Neural cell (in vitro differentiated cells): ENCODE measurements around the gene CCN5. TPM values are rescaled to one million over a fixed set of nuclear protein-coding genes. Genes with fewer than 3 reads are reported as not detected.

Source experiments
- H2AFZ ChIP-seq: fragments of 200-600, 300-800 bp; sonication (generic), shearing (Covaris generic); 2 replicates; pipeline ENCODE4 v1.6.0; 2014; ENCODE audit warnings: low read depth, mild to moderate bottlenecking, antibody characterized with exemption, low read length, moderate library complexity
- H3F3A ChIP-seq: fragments of 200-600 bp; shearing (Covaris generic); 2 replicates; pipeline ENCODE4 v1.6.1; 2016; ENCODE audit warnings: mild to moderate bottlenecking, moderate library complexity, mixed read lengths, antibody characterized with exemption, low read length; ENCODE audit not compliant: insufficient read depth, poor library complexity, severe bottlenecking
- H3K27ac ChIP-seq: fragments of 200-600, 300-800 bp; sonication (generic), shearing (Covaris generic); 2 replicates; pipeline ENCODE4 v1.5.1; 2014; ENCODE audit warnings: mild to moderate bottlenecking, low read length, moderate library complexity
- H3K27me3 ChIP-seq: fragments of 300-800, 200-600 bp; sonication (generic), shearing (Covaris generic); 2 replicates; pipeline ENCODE4 v1.6.0; 2014; ENCODE audit warnings: mild to moderate bottlenecking, low read depth, low read length, moderate library complexity; ENCODE audit not compliant: insufficient read depth
- H3K36me3 ChIP-seq: fragments of 300-800, 200-600 bp; sonication (generic), shearing (Covaris generic); 2 replicates; pipeline ENCODE4 v1.5.1; 2014; ENCODE audit warnings: mild to moderate bottlenecking, antibody characterized with exemption, low read length, moderate library complexity; ENCODE audit not compliant: insufficient read depth
- H3K4me2 ChIP-seq: fragments of 300-800, 200-600 bp; sonication (generic), shearing (Covaris generic); 2 replicates; pipeline ENCODE4 v1.6.0; 2014; ENCODE audit warnings: mild to moderate bottlenecking, low read length
- H3K4me3 ChIP-seq: fragments of 300-800, 200-600 bp; sonication (generic), shearing (Covaris generic); 2 replicates; pipeline ENCODE4 v1.5.1; 2014; ENCODE audit warnings: mild to moderate bottlenecking, low read length, moderate library complexity
- H3K79me2 ChIP-seq: fragments of 200-600 bp; shearing (Covaris generic); replicated peaks from 2 replicates; pipeline ENCODE4 v1.6.0; 2014; ENCODE audit warnings: mild to moderate bottlenecking, low read length, moderate library complexity; ENCODE audit not compliant: insufficient read depth
- H3K9ac ChIP-seq: fragments of 300-800, 200-600 bp; sonication (generic), shearing (Covaris generic); 2 replicates; pipeline ENCODE4 v1.6.1; 2016; ENCODE audit warnings: mild to moderate bottlenecking, low read length, mixed read lengths
- H3K9me2 ChIP-seq: fragments of 200-600 bp; shearing (Covaris generic); 2 replicates; pipeline ENCODE4 v1.6.1; 2016; ENCODE audit warnings: mild to moderate bottlenecking, low read length, mixed read lengths; ENCODE audit not compliant: insufficient read depth
- H3K9me3 ChIP-seq: fragments of 200-600, 300-800 bp; sonication (generic), shearing (Covaris generic); 2 replicates; pipeline ENCODE4 v1.6.1; 2016; ENCODE audit warnings: mild to moderate bottlenecking, mixed run types, low read length, moderate library complexity, mixed read lengths
- H4K20me1 ChIP-seq: fragments of 200-600 bp; shearing (Covaris generic); 2 replicates; pipeline ENCODE4 v1.6.1; 2016; ENCODE audit warnings: mild to moderate bottlenecking, mixed run types; ENCODE audit not compliant: insufficient read depth
- EP300 ChIP-seq: fragments of 450-650 bp; conservative IDR thresholded peaks from 2 replicates; pipeline ENCODE4 v1.6.1; 2014; ENCODE audit warnings: antibody characterized with exemption, mild to moderate bottlenecking, moderate library complexity; ENCODE audit not compliant: poor library complexity, severe bottlenecking
- EZH2 ChIP-seq: fragments of 200-600, 300-800 bp; shearing (Covaris generic), sonication (generic); IDR thresholded peaks from 2 replicates; pipeline ENCODE4 v1.6.1; 2014; ENCODE audit warnings: antibody characterized with exemption, low read length, borderline replicate concordance, mild to moderate bottlenecking; ENCODE audit not compliant: insufficient read depth, poor library complexity, severe bottlenecking
- MXI1 ChIP-seq: fragments of 450-650 bp; conservative IDR thresholded peaks from 2 replicates; pipeline ENCODE4 v1.6.1; 2014; ENCODE audit warnings: antibody characterized with exemption, mild to moderate bottlenecking; ENCODE audit not compliant: poor library complexity, severe bottlenecking
- POLR2AphosphoS5 ChIP-seq: IDR thresholded peaks from 2 replicates; pipeline ENCODE4 v1.6.1; 2012
- RAD21 ChIP-seq: fragments of 450-650 bp; conservative IDR thresholded peaks from 2 replicates; pipeline ENCODE4 v1.6.1; 2014; ENCODE audit warnings: antibody characterized with exemption, mild to moderate bottlenecking, moderate library complexity
- SMC3 ChIP-seq: fragments of 450-650 bp; conservative IDR thresholded peaks from 2 replicates; pipeline ENCODE4 v1.6.1; 2014; ENCODE audit warnings: antibody characterized with exemption, mild to moderate bottlenecking, moderate library complexity; ENCODE audit not compliant: poor library complexity
- TAF1 ChIP-seq: IDR thresholded peaks from 2 replicates; pipeline ENCODE4 v1.6.1; 2012; ENCODE audit warnings: low read depth
- polyA plus RNA-seq: library from polyadenylated mRNA; depleted of rRNA; stranded (reverse); fragments of >200 nt; gene quantifications from 2 replicates; pipeline ENCODE4 v1.2.3, GENCODE V29; 2014
- TF ChIP-seq, protein P1 (sequence below): IDR thresholded peaks from 2 replicates; pipeline ENCODE4 v1.6.1; 2012; ENCODE audit warnings: borderline replicate concordance
- TF ChIP-seq, protein P2 (sequence below): fragments of 450-650 bp; IDR thresholded peaks from 2 replicates; pipeline ENCODE4 v1.5.1; 2014; ENCODE audit warnings: antibody characterized with exemption, mild to moderate bottlenecking, moderate library complexity; ENCODE audit not compliant: poor library complexity, severe bottlenecking

CCN5 gene
- polyA plus RNA-seq, 1 donor from 2014 or later: not detected

DNA sequence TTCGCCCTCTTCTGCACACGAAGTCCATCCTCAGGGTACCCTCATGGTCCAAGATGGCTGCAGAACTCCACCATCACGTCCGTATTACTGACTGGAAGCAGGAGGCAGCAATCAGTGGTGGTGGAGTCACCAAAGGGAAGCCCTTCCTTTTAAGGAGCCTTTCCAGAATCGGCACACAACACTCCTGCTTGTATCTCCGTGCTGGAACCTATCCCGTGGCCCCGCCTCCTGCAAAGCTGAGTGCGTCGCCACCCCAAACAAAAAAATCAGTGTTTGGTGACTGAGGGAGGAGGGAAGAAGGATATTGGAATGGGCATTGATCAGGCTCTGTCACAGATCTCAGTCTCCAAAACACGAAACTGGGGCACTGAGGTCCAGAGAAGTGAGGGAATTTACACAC lies 5.8 kb upstream of the CCN5 start:
- Histone ChIP-seq H3K4me3 (no peak overlapping the region), H3K4me2 (no peak overlapping the region), H3K9ac (no peak overlapping the region), H3K9me3 (no peaks in the 10 kb centered on the region), H4K20me1 (no peaks in the 10 kb centered on the region), H3K36me3 (no peaks in the 10 kb centered on the region), H3K79me2 (no peaks in the 10 kb centered on the region), H2AFZ (no peak overlapping the region), H3K27me3 (no peaks in the 10 kb centered on the region), H3K9me2 (no peaks in the 10 kb centered on the region), H3K27ac (no peak overlapping the region), H3F3A (no peaks in the 10 kb centered on the region)
- TF ChIP-seq SMC3 (no peak), EP300 (no peak), TAF1 (no peak), RAD21 (no peak), MXI1 (no peak), EZH2 (no peak), POLR2AphosphoS5 (no peak)
- TF ChIP-seq, protein P1, sequence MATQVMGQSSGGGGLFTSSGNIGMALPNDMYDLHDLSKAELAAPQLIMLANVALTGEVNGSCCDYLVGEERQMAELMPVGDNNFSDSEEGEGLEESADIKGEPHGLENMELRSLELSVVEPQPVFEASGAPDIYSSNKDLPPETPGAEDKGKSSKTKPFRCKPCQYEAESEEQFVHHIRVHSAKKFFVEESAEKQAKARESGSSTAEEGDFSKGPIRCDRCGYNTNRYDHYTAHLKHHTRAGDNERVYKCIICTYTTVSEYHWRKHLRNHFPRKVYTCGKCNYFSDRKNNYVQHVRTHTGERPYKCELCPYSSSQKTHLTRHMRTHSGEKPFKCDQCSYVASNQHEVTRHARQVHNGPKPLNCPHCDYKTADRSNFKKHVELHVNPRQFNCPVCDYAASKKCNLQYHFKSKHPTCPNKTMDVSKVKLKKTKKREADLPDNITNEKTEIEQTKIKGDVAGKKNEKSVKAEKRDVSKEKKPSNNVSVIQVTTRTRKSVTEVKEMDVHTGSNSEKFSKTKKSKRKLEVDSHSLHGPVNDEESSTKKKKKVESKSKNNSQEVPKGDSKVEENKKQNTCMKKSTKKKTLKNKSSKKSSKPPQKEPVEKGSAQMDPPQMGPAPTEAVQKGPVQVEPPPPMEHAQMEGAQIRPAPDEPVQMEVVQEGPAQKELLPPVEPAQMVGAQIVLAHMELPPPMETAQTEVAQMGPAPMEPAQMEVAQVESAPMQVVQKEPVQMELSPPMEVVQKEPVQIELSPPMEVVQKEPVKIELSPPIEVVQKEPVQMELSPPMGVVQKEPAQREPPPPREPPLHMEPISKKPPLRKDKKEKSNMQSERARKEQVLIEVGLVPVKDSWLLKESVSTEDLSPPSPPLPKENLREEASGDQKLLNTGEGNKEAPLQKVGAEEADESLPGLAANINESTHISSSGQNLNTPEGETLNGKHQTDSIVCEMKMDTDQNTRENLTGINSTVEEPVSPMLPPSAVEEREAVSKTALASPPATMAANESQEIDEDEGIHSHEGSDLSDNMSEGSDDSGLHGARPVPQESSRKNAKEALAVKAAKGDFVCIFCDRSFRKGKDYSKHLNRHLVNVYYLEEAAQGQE: no peak
- TF ChIP-seq, protein P2, sequence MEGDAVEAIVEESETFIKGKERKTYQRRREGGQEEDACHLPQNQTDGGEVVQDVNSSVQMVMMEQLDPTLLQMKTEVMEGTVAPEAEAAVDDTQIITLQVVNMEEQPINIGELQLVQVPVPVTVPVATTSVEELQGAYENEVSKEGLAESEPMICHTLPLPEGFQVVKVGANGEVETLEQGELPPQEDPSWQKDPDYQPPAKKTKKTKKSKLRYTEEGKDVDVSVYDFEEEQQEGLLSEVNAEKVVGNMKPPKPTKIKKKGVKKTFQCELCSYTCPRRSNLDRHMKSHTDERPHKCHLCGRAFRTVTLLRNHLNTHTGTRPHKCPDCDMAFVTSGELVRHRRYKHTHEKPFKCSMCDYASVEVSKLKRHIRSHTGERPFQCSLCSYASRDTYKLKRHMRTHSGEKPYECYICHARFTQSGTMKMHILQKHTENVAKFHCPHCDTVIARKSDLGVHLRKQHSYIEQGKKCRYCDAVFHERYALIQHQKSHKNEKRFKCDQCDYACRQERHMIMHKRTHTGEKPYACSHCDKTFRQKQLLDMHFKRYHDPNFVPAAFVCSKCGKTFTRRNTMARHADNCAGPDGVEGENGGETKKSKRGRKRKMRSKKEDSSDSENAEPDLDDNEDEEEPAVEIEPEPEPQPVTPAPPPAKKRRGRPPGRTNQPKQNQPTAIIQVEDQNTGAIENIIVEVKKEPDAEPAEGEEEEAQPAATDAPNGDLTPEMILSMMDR: no peak

DNA sequence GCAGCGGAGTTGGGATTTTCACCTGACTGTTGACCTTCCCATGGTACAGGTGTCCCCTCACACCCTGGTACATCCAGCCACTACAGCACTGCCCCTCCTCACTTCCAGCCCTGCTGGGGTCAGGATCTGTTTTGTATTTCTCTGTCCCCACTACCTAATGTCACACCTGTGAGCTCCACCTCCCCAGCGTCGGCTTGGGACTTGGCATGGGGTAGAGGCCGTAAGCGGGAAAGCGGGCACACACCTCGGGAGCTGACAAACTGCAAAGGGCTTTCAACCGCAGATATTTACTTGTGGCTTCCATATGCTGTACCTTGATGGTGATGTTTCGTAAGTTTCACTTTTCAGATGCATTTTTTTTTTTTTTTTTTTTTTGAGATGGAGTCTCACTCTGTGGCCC lies 5.4 kb upstream of the CCN5 start:
- no peak overlapping the region for H3K27ac ChIP-seq
- TF ChIP-seq EP300 (no peak), SMC3 (no peak), EZH2 (no peak), TAF1 (no peak), POLR2AphosphoS5 (no peak), RAD21 (no peak), MXI1 (no peak)
- TF ChIP-seq, protein P2: no peak
- TF ChIP-seq, protein P1: no peak
- no peaks in the 10 kb centered on the region for H4K20me1 ChIP-seq
- no peak overlapping the region for H3K4me3 ChIP-seq
- no peaks in the 10 kb centered on the region for H3F3A ChIP-seq
- no peaks in the 10 kb centered on the region for H3K79me2 ChIP-seq
- no peaks in the 10 kb centered on the region for H3K36me3 ChIP-seq
- H3K27me3 ChIP-seq: no peaks in the 10 kb centered on the region
- no peaks in the 10 kb centered on the region for H3K9me2 ChIP-seq
- no peaks in the 10 kb centered on the region for H3K9me3 ChIP-seq
- H2AFZ ChIP-seq: no peak overlapping the region
- no peak overlapping the region for H3K4me2 ChIP-seq
- H3K9ac ChIP-seq: no peak overlapping the region
